ENCODE data around the gene SLC27A4. TPM values are rescaled to one million over a fixed set of nuclear protein-coding genes. Genes with fewer than 3 reads are reported as not detected.

The SLC27A4 gene
- total RNA-seq, 2 experiments from 2014 or later, result 10.5 to 11.2 TPM

- H3K4me3 Mint-ChIP-seq, result no peak overlapping the region
- no peaks in the 10 kb centered on the region for H3K9me3 Mint-ChIP-seq
Observed at GRCh38 chr9:128382261-128382660, 41.9 kb downstream of the SLC27A4 start.

GRCh38 chr9:128383007-128383753 lies 42.9 kb downstream of the SLC27A4 start:
- no peak for ATAC-seq
- ChIA-PET POLR2A (interaction anchor here (1.5 kb wide), 1 partner anchor 11 kb away, joined by 4 read pairs; no protein-coding TSS in a partner anchor), CTCF (interaction anchor here (1.2 kb wide), 1 partner anchor 12 kb away, joined by 4 read pairs; the partner anchor contains the start of gene URM1)
- intact Hi-C loops (cut with micrococcal nuclease), result no loop called here
- no peak overlapping the region for H3K27ac Mint-ChIP-seq
- no peaks in the 10 kb centered on the region for H3K9me3 Mint-ChIP-seq
- H3K4me3 Mint-ChIP-seq, result no peak overlapping the region
- H3K36me3 Mint-ChIP-seq (ENCODE audit: low read depth), result peaks cover 26% of the 10 kb centered on the region
- H3K27me3 Mint-ChIP-seq, result no peaks in the 10 kb centered on the region
- TF ChIP-seq CTCF (IDR thresholded peaks at IDR 0.05), result no peak
- DNase-seq, result no peak
- H3K4me1 Mint-ChIP-seq (ENCODE audit: low read depth), result no peaks in the 10 kb centered on the region

More at GRCh38 chr9:128382261-128382660, 41.9 kb downstream of the SLC27A4 start:
- POLR2A ChIA-PET, result interaction anchor here (1.1 kb wide), 1 partner anchor 267 kb away, joined by 3 read pairs; no protein-coding TSS in a partner anchor
- Mint-ChIP-seq H3K4me1 (ENCODE audit: low read depth) (no peaks in the 10 kb centered on the region), H3K36me3 (ENCODE audit: low read depth) (peaks cover 20% of the 10 kb centered on the region), H3K27me3 (no peaks in the 10 kb centered on the region), H3K27ac (no peak overlapping the region)
- TF ChIP-seq CTCF (IDR thresholded peaks at IDR 0.05), result no peak
- ATAC-seq (no peak), DNase-seq (no peak)
- intact Hi-C loops (cut with micrococcal nuclease), result no loop called here
- CTCF ChIA-PET, result no interaction called here

DNA sequence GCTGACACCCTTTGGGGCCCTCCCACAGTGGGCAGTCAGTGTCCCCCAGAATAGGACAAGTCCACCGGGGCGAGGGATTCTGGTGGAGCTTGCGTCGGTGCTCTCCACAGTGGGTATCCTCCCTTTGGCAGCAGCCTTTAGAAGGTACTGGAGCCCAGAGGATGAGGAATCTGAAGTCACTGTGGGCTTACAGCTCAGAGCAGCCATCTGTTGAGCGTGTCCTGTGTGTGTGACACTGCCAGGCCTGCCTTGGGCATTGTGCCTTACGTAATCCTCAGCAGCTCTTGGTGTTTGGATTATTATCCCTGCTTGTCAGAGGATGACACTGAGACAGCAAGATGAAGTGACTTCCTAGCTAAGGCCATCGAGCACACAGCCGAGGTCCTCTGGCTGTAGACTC lies 43.5 kb downstream of the SLC27A4 start:
- Mint-ChIP-seq H3K27me3 (no peaks in the 10 kb centered on the region), H3K9me3 (no peaks in the 10 kb centered on the region), H3K27ac (no peak overlapping the region), H3K36me3 (ENCODE audit: low read depth) (peaks cover 24% of the 10 kb centered on the region), H3K4me3 (no peak overlapping the region), H3K4me1 (ENCODE audit: low read depth) (no peaks in the 10 kb centered on the region)
- ATAC-seq (no peak), DNase-seq (no peak)
- ChIA-PET POLR2A (interaction anchor here (0.6 to 1.5 kb wide), 2 partner anchors 11 to 302 kb away, joined by 3 to 4 read pairs; no protein-coding TSS in a partner anchor), CTCF (interaction anchor here (1.2 kb wide), 1 partner anchor 13 kb away, joined by 4 read pairs; the partner anchor contains the start of gene URM1)
- no peak for TF ChIP-seq CTCF (IDR thresholded peaks at IDR 0.05)
- intact Hi-C loops (cut with micrococcal nuclease), result no loop called here

- H3K4me1 Mint-ChIP-seq (ENCODE audit: low read depth), result no peaks in the 10 kb centered on the region
- DNase-seq (no peak), ATAC-seq (no peak)
- H3K9me3 Mint-ChIP-seq, result no peaks in the 10 kb centered on the region
- no peak overlapping the region for H3K4me3 Mint-ChIP-seq
- H3K36me3 Mint-ChIP-seq (ENCODE audit: low read depth), result peaks cover 26% of the 10 kb centered on the region
- no peak for TF ChIP-seq CTCF (IDR thresholded peaks at IDR 0.05)
- intact Hi-C loops (cut with micrococcal nuclease), result no loop called here
- H3K27me3 Mint-ChIP-seq, result no peaks in the 10 kb centered on the region
- POLR2A ChIA-PET, result interaction anchor here (0.8 to 1.3 kb wide), 2 partner anchors 9 to 31 kb away, joined by 3 read pairs; no protein-coding TSS in a partner anchor
- H3K27ac Mint-ChIP-seq, result no peak overlapping the region
- CTCF ChIA-PET, result interaction anchor here (0.8 kb wide), 1 partner anchor 54 kb away, joined by 3 read pairs; no protein-coding TSS in a partner anchor
Observed at GRCh38 chr9:128384801-128385495, 44.6 kb downstream of the SLC27A4 start.

Measured in activated CD8-positive, alpha-beta T cell treated with anti-CD3 and anti-CD28 coated beads for 36 hours (primary cell).